HG03439 (cell line): ENCODE measurements around the gene RAI14.

ENCODE experiments used
- ATAC-seq: cut with Tn5 transposase; IDR thresholded peaks from one replicate; pipeline ENCODE4 v1.9.1; 2021; ENCODE audit warnings: mild to moderate bottlenecking, moderate library complexity; ENCODE audit not compliant: unreplicated experiment

Gene RAI14

GRCh38 chr5:34656001-34656699 lies at the start of gene RAI14:
Gene RAI14, plus strand, starts transcription at chr5:34656328. Its CDS starts 30,592 bp downstream, at chr5:34686920.
- ATAC-seq: no peak

- no peak for ATAC-seq
These were observed 47.8 kb upstream of the RAI14 start for GRCh38 chr5:34608368-34608767.

GRCh38 chr5:34608859-34609648 lies 47.1 kb upstream of the RAI14 start:
- no peak for ATAC-seq

GRCh38 chr5:34609951-34610441 lies 46.1 kb upstream of the RAI14 start:
- no peak for ATAC-seq

- no peak for ATAC-seq
These were observed 45.6 kb upstream of the RAI14 start for GRCh38 chr5:34610546-34610945.

DNA sequence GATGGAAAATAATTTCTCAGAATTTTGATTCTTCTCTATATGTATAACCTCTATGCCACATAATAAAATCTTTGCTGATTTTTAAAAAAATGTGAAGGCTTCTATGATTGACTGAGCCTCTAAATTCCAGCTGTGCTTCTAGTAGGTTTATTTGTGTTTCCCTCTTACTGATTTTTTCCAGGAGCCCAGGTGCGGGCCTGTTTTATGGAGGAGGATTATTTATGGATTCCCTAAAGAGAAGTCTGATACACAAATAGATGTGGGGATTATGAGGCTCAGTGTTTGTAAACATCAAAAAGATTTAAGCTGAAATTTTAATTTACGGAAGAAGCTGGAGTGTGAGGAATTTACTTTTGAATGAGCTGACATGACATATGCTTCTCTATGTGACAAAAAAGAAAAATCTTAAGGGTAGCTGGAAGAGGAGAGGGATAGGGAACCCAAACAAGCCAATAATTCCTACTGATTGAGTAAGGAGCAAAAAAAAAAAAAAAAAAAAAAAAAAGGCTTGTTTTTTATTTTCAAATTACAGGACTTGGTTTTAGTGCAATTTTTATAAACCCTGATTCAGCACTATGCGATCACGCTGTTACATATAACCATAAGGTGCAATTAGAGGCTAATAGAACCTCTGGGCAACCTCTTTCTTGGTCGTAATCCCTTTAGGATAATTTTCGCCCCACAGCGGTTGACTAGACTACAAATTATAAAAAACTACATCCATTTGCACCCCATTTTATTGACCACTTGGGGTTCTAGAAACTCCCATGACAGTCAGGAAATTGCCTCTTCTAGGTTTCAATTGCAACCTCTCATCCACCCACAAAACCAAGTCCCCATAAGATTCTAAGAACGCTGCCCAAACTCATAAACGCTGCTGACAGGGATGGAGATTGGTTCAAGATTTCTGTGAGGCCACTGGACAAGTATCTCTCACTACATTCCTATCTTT lies 44.4 kb upstream of the RAI14 start:
- ATAC-seq: no peak

GRCh38 chr5:34616651-34617050 lies 39.5 kb upstream of the RAI14 start:
- ATAC-seq: no peak

DNA sequence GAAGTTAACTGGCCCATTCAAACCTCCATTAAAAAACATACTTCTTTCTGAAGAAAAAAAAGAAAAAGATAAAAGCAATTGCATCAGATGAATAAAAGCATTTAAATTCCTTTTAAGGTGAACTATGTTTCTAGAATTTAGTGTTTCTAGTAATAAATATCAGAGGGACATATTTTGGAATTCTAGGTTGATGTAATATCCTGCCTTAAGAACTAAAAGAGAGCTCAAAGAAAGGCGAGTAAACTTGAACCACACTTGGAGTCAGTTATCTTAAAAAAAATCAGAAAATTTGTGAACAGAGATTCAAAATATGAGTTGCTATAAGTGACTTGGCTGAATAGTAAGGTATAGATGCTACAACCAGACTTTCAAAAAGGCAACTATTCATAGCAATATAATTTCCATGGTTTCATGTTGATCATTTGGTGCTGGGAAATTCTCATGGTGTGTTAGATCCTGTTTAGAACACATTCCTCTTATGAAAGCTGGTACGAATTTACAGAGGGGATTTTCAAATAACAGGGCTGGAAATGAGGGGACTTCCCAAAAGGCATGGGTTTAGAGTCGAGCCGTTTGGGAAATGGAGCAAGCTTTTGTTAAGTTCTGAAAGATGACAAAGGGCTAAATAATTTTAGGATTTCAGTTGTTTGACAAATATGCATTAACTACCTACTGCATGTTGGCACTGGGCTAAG lies 37.6 kb upstream of the RAI14 start:
- ATAC-seq: no peak

GRCh38 chr5:34620185-34620584 lies 35.9 kb upstream of the RAI14 start:
- ATAC-seq: no peak

DNA sequence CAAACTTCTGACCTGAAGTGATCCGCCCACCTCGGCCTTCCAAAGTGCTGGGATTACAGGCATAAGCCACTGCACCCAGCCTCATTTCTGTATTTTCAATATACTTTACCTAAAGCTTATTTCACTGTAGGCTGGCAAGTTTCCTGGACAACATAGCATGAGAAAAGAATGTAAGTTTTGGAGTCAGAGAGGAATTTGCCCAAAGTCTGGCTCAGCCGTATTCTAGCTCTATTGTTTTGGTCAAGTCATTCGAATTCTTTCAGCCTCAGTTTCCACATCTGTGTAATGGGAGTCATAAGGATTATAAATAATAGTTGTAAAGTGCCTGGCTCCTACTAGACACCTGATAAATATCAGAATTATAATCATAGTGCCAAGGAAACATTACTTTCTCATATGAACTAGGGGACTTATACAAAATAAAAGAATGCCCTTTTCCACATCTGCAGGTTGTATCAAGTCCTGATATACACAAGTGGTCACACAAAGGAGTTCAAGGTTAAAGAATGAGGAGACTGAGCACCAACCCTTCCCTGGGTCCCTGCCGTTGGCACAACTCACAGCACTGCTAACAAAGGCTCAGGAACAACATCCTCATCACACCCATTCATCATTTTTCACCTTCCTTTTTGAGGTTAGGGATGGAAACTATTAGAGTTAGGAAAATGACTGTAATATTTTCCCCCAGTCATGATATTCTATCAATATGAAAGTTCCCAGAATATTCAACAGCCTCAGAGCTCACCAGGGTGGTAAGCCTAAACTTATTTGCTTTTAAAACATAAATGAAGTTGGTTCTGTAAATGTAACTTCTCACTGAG lies 34.6 kb upstream of the RAI14 start:
- ATAC-seq: no peak

DNA sequence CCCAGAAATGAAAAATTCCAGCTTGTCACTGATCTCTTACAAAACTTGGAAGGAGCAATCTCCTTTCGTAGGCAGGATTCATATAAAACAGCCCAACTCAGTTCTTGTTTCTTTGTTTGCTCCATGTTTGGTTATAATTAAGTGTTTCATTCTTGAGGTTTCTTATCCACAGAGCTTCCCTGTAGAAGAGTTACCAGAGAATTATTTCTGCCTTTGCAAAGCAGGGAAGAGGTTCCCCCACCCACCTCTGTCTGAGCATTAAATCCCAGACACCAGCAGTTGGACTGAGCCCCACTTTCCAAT lies 34.1 kb upstream of the RAI14 start:
- ATAC-seq: no peak

GRCh38 chr5:34624691-34625090 lies 31.4 kb upstream of the RAI14 start:
- no peak for ATAC-seq

DNA sequence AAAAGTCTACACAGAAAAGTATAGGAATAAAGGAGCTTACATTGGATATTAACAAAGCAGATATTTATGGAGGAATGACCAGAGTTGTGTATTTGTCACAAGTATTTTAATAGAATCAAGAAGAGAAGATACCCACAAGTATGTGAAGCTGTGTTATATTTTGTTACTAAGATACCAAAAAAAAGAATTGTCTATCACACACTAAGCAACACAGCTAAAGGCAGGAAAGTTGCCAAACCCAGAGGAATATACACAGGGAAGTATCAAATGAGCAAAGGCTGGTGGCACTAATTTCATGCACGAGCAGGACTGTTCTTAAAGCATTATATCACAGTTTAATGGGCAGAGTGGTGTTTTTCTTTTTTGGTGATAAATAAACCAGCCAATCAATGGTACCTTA lies 30.9 kb upstream of the RAI14 start:
- no peak for ATAC-seq

DNA sequence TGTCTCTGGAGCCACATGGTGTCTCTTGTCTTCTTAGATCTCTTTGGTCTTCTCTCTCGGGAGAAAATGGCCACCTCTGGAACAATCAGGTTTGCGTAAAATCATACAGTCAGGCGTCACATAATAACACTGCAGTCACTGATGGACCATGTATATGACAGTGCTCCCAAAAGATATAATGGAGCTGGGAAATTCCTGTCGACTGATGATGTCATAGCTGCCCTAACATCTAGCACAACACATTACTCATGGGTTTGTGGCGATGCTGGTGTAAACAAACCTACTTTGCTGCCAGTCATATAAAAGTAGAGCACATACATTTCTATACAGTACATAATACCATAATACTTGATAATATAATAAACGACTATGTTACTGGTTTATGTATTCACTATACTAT lies 30.1 kb upstream of the RAI14 start:
- no peak for ATAC-seq

DNA sequence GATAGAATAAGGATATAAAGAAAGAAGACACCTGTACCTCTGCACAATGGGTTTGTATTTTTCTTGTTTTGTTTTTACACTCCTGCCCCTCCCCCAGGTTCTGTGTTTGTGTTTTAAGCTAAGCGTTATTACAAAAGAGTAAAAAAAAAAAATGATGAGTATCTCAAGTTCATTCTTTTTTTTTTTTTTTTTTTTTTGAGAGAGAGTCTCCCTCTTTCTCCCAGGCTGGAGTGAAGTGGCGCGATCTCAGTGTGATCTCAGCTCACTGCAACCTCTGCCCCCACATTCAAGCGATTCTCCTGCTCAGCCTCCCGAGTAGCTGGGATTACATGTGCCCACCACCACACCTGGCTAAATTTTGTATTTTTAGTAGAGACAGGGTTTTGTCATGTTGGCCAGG lies 29.4 kb upstream of the RAI14 start:
- ATAC-seq: no peak

- ATAC-seq: no peak
These were observed 28.3 kb upstream of the RAI14 start for GRCh38 chr5:34627794-34628193.

DNA sequence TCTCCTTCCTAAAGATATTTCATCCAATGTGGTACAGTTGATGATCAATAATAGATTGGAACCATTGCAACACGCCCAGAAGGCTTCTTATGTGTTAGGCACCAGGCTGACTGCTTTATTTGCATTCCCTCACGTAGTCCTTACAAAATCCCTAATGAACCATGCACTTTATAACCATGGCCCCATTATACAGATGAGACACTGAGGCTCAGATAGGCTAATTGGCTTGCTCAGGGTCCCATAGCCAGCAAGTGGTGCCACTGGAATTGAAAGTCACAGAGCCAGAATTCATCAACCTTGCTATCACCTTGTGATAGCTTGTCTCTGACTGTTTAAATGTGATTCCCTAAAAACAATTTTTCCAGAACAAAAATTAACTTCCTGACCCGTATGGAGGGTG lies 27.8 kb upstream of the RAI14 start:
- ATAC-seq: no peak

GRCh38 chr5:34630596-34630995 lies 25.5 kb upstream of the RAI14 start:
- ATAC-seq: no peak

DNA sequence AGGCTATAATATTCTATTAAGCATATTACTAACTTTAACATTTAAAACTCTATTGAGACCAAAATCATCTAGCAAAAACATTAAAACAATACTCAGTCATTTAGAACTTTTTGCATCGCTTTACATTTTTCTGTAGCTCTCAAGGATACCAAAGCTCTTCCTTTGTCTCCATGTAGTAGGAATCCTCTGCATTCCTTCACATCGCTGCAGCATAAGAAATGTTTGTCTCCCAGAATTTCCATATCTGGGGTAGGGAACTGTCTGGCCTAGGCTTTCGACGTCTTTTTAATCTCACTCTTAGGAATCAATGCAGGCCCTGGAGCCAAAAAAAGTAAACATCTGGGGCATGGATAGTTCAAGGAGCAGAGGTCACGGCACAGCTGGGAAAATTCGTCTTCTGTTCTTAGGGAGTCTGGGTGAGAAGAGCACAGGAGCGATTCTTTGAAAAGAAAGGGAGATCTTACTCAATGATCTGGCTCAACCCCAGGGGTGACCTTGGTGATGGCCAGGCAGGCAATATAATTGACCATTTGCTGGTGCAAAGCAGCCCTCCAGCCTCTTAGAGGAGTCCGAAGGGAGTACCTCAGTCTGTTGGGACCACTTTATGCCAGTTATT lies 23.2 kb upstream of the RAI14 start:
- no peak for ATAC-seq
